Upper lobe of right lung (tissue), 1 donor: ENCODE results near the gene SYNDIG1. TPM values are rescaled to one million over a fixed set of nuclear protein-coding genes. Genes with fewer than 3 reads are reported as not detected.

Experiments used
- ATAC-seq: fragments of 200-7000 bp; cut with Tn5 transposase; one replicate; pipeline ENCODE4 v1.9.1; 2020; ENCODE audit warnings: mild to moderate bottlenecking, moderate library complexity
- DNase-seq: peaks from one replicate; pipeline ENCODE4 v3.0.0-alpha.2; 2020
- H3K27ac ChIP-seq: fragments of 200-600 bp; one replicate; pipeline ENCODE4 v1.8.0; 2022
- H3K27me3 ChIP-seq: fragments of 200-600 bp; one replicate; pipeline ENCODE4 v1.8.0; 2022; ENCODE audit warnings: mild to moderate bottlenecking
- H3K36me3 ChIP-seq: fragments of 200-600 bp; one replicate; pipeline ENCODE4 v1.8.0; 2022
- H3K4me1 ChIP-seq: fragments of 200-600 bp; one replicate; pipeline ENCODE4 v1.8.0; 2022
- H3K4me3 ChIP-seq: fragments of 200-600 bp; one replicate; pipeline ENCODE4 v1.8.0; 2022; ENCODE audit warnings: mild to moderate bottlenecking
- H3K9me3 ChIP-seq: fragments of 200-600 bp; one replicate; pipeline ENCODE4 v1.8.0; 2022
- CTCF ChIP-seq: fragments of 200-600 bp; IDR thresholded peaks from one replicate; pipeline ENCODE4 v1.8.0; 2022; ENCODE audit warnings: antibody characterized with exemption
- intact Hi-C: fragments of 100-400 bp; cut with DNase I; formaldehyde crosslinking; loops from one replicate; pipeline ENCODE4 v1.11.0; 2022
- total RNA-seq: library from RNA; stranded (reverse); fragmentation: NEBNext Ultra II Directional; extraction: Animal tissue kit (Norgen Biotek cat#: 25700); gene quantifications from one replicate; pipeline ENCODE4 v1.2.1, GENCODE V29; 2021
- donor health status: DM: no; HTN: yes; CAD: no; lungs with severe emphysema.

SYNDIG1 gene
- total RNA-seq, 1 donor from 2014 or later = not detected

- no peak for TF ChIP-seq CTCF
- no peak for DNase-seq
- no peak for ATAC-seq
- no peaks in the 10 kb centered on the region for H3K4me1 ChIP-seq
- intact Hi-C loops = no loop called here
- H3K36me3 ChIP-seq = no peaks in the 10 kb centered on the region
- H3K27me3 ChIP-seq = peaks cover 6% of the 10 kb centered on the region
- H3K27ac ChIP-seq = no peak overlapping the region
- H3K4me3 ChIP-seq = no peak overlapping the region
- H3K9me3 ChIP-seq = no peaks in the 10 kb centered on the region
Observed at GRCh38 chr20:24460712-24461111, 8.7 kb upstream of the SYNDIG1 start.

DNA sequence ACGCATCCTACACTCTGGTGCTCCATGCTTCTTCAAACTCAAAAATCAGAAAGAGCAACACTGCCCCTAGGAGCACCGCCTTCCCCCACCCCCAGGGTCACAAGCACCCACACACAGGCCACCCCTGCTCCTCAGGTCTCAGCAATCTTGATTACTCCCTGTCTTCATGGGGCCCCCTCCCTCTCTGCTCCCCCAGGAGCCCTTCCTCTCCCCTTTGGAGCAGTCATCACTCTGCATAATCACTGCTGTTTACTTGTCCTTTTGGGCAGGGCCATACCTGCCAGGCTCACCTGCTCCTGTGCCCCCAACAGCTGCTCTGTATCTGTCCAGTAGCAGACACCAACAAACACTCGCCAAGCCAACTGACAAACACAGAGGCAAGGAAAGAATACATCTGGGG lies 7.6 kb upstream of the SYNDIG1 start:
- H3K9me3 ChIP-seq = no peaks in the 10 kb centered on the region
- H3K27me3 ChIP-seq = peaks cover 14% of the 10 kb centered on the region
- H3K27ac ChIP-seq = no peak overlapping the region
- H3K4me1 ChIP-seq = no peaks in the 10 kb centered on the region
- intact Hi-C loops = no loop called here
- TF ChIP-seq CTCF = no peak
- ATAC-seq (no peak), DNase-seq (no peak)
- H3K36me3 ChIP-seq = no peaks in the 10 kb centered on the region
- no peak overlapping the region for H3K4me3 ChIP-seq

DNA sequence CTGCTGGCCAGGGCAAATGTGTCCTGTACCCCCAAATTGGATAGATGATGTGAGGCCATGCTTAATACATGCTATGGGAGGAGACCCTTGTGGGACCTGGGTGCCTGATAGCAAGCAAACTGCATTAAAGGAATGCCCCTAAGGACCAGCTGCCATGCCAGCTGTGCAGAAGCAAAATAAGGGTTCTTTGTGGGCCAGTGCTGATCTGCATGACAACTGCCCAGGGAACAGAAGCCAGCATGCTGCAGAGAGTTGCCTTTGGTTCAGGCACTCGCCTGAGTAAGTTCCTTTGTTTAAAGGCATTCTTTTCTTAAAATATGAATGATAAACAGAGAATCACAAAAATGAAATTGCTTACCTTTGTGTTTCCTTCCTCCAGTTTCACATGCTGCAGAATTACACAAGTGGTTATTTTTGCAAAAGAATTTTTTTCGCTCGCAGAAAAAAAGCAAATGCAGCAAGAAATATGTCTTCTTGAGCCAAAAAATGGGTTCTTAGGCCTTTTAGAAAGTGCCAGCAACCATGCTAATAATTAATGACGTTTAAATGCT lies 6.9 kb upstream of the SYNDIG1 start:
- ATAC-seq = no peak
- H3K27me3 ChIP-seq = peaks cover 20% of the 10 kb centered on the region

GRCh38 chr20:24465159-24465558 lies 4.3 kb upstream of the SYNDIG1 start:
- H3K27me3 ChIP-seq = peaks cover 41% of the 10 kb centered on the region
- no peak overlapping the region for H3K4me3 ChIP-seq
- DNase-seq (no peak), ATAC-seq (no peak)
- H3K27ac ChIP-seq = no peak overlapping the region
- H3K36me3 ChIP-seq = no peaks in the 10 kb centered on the region
- no peak for TF ChIP-seq CTCF
- no peaks in the 10 kb centered on the region for H3K9me3 ChIP-seq
- intact Hi-C loops = no loop called here
- peaks cover 4% of the 10 kb centered on the region for H3K4me1 ChIP-seq

More for the DNA sequence above, 6.9 kb upstream of the SYNDIG1 start:
- no peak for TF ChIP-seq CTCF
- no peaks in the 10 kb centered on the region for H3K36me3 ChIP-seq
- H3K4me3 ChIP-seq = no peak overlapping the region
- H3K9me3 ChIP-seq = no peaks in the 10 kb centered on the region
- H3K27ac ChIP-seq = no peak overlapping the region
- no peak for DNase-seq
- no peaks in the 10 kb centered on the region for H3K4me1 ChIP-seq
- intact Hi-C loops = no loop called here

DNA sequence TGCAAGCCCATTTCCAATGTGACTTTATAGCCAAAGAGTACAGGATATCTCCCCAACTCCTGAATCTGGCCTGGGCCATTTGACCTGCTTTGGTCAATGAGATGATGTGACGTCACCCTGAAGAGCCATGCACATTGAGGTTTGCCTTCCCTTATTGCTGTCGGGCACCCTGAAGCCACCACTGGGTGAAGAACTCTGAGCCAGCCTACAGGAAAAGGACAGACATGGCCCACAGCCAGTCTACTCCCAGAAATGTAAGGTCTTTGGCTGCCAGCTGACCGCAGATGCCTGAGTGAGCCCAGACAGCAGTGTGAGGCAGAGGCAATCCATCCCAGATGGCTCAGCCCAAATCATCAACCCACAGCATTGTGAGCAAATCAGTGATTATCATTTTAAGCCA lies 3.7 kb upstream of the SYNDIG1 start:
- peaks cover 47% of the 10 kb centered on the region for H3K27me3 ChIP-seq
- no peaks in the 10 kb centered on the region for H3K36me3 ChIP-seq
- DNase-seq = no peak
- no peak for TF ChIP-seq CTCF
- no peak for ATAC-seq
- intact Hi-C loops = no loop called here
- H3K9me3 ChIP-seq = no peaks in the 10 kb centered on the region
- no peak overlapping the region for H3K27ac ChIP-seq
- peaks cover 7% of the 10 kb centered on the region for H3K4me1 ChIP-seq
- no peak overlapping the region for H3K4me3 ChIP-seq
